Astrocyte of the cerebellum (primary cell): ENCODE measurements around the gene DERL3.

Experiments
- DNase-seq: peaks from one replicate; pipeline ENCODE4 v3.0.0-alpha.2; 2011; ENCODE audit warnings: low read depth
- H3K4me3 ChIP-seq: 2 replicates; pipeline ENCODE4 v1.5.1; 2011; ENCODE audit warnings: mild to moderate bottlenecking, low read depth, low read length, moderate library complexity
- in situ Hi-C: cut with HindIII; loops from 2 replicates; pipeline ENCODE4 v1.10.0; 2017; ENCODE audit warnings: low sequenced_read_pairs
- TF ChIP-seq, protein P1 (sequence below): IDR thresholded peaks from 2 replicates; pipeline ENCODE4 v1.5.1; 2012; ENCODE audit warnings: low read length, low read depth, moderate library complexity, mild to moderate bottlenecking; ENCODE audit errors: missing control alignments

DERL3 gene

DNA sequence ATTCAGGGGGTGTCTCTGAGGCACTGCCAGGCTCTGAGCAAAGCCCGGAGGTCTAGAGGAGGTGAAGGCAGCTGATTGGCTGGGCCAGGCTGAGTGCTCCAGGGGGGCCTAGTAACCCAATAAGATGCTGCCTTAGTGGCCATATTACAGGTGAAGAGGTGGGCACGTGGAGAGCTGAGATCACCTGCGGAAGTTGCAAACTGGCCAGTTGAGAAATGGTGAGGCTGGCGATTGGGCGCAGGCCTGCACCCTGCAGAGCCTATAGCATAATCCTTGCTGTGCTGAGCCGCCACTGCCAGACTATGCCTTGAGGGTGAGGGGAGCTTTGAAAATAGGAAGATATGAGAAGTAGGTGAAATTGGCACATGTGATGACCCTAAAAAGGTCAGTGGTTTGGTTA lies 21.7 kb downstream of the DERL3 start:
- TF ChIP-seq, protein P1, sequence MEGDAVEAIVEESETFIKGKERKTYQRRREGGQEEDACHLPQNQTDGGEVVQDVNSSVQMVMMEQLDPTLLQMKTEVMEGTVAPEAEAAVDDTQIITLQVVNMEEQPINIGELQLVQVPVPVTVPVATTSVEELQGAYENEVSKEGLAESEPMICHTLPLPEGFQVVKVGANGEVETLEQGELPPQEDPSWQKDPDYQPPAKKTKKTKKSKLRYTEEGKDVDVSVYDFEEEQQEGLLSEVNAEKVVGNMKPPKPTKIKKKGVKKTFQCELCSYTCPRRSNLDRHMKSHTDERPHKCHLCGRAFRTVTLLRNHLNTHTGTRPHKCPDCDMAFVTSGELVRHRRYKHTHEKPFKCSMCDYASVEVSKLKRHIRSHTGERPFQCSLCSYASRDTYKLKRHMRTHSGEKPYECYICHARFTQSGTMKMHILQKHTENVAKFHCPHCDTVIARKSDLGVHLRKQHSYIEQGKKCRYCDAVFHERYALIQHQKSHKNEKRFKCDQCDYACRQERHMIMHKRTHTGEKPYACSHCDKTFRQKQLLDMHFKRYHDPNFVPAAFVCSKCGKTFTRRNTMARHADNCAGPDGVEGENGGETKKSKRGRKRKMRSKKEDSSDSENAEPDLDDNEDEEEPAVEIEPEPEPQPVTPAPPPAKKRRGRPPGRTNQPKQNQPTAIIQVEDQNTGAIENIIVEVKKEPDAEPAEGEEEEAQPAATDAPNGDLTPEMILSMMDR = no peak
- no peak for DNase-seq
- in situ Hi-C loops = no loop called here
- H3K4me3 ChIP-seq = no peak overlapping the region

DNA sequence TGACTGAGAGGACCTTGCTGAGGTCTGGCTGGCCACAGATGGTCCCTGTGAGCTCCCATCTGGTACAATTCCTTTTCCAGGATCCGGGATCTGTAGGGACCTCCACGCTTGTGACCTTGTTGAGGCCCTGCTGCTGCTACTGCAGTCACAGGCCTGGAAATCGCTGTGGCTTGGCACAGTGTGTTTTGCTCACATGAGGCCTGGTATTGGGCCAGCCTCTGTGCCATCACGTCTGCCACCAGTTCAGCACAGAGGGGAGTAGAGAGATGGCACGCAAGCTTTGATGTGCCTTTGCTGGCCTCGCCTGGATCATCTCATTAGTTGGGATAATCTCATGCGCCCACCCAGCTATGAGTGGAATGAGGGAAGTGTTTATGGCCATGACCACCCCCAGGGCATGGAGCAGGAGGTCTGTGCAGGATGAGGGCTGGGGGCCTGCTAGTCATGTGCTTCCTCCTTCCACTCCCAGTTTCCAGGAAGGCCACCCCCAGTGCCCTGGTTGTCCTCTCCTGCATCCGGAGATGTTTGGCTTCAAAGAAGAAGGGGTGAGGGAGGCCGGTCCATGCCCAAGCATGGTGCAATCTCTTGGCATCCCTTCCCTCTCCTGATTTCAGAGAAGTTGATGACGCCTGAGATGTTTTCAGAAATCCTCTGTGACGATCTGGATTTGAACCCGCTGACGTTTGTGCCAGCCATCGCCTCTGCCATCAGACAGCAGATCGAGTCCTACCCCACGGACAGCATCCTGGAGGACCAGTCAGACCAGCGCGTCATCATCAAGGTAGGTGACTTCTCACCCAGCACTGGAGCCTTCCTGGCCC lies 22.4 kb downstream of the DERL3 start:
- no peak for DNase-seq
- TF ChIP-seq, protein P1 = no peak
- no peak overlapping the region for H3K4me3 ChIP-seq
- in situ Hi-C loops = no loop called here

DNA sequence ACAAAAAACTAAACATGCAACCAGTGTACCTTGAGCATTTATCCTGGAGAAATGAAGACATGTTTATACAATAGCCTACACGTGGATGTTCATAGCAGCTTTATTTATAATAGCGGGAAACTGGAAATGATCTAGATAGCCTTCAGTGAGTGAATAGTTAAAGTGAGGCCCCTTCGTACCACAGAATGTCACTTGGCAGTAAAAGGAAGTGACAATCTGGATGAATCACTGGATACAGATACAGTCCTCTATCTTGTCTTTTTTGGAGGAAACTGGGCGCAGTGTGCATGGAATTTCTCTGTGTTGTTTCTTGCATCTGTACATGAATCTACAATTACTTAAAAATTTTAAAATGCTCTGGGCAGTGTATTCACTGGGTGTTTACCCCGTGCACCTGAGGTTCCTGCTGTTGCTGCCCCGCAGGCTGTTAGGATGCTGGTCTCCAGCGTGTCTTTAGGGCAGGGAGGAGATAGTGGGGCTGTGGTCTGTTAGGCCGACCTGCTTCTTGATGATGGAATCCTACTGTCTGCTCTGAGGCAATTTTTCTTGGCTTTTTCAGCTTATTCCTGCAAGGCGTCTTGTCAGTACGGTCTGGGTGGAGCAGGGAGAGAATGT lies 23.2 kb downstream of the DERL3 start:
- in situ Hi-C loops = no loop called here
- TF ChIP-seq, protein P1 = no peak
- DNase-seq = no peak
- no peak overlapping the region for H3K4me3 ChIP-seq

DNA sequence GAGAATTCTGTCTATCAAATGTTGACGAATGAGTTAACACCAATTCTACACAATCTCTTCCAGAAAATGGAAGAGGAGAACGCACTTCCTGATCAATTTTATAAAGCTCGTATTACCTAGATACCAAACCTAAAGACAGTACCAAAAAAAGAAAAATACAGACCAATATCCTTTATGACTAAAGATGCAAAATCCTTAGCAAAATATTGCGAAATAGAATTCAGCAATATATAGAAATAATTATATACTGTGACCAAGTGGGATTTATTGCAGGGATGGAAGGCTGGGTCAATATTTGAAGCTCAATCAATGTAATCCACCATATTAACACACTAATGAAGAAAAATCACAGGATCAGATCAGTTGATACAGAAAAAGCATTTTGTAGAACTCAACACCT lies 26.4 kb downstream of the DERL3 start:
- H3K4me3 ChIP-seq = no peak overlapping the region
- TF ChIP-seq, protein P1 = no peak
- in situ Hi-C loops = no loop called here
- no peak for DNase-seq

DNA sequence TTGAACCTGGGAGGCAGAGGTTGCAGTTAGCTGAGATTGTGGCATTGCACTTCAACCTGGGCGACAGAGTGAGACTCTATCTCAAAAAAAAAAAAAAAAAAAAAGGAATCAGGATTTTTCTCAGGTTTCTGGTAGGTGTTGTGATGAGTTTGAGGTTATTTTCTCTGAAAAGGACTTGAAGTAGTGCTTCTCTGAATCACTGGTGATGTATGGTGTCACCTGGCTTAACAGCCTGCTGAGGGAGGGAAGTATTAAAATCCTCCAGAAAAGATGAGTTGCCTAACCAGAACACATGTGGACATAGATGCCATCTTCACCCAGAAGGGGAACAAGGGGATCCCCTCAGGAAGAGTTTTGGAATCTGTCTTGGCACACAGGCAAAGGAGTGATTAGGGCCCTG lies 32.0 kb downstream of the DERL3 start:
- TF ChIP-seq, protein P1 = no peak
- in situ Hi-C loops = no loop called here
- DNase-seq = no peak
- H3K4me3 ChIP-seq = no peak overlapping the region

DNA sequence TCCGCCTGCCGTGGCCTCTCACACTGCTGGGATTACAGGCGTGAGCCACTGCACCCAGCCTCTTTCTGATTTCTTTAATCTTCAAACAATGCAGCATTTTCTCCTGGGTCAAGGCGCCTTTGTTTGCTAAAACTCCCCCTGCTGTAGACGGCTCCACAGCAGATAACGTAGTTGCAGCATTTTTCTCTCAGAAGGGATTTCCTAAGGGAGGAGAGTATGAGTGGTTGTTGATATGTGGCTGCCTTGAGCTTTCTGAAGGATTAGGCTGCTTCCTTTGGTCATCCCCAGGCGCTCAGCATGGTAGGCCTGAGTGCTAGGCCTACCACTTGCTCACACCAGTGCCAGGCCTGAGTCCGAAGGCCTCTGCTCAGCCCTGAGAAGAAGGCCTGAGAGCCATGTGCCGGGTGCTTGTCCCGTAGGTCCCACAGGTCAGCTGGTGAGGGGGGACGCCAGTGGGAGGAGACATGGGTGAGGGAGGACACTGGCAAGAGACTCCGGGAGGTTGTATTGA lies 34.0 kb downstream of the DERL3 start:
- in situ Hi-C loops = no loop called here
- H3K4me3 ChIP-seq = no peak overlapping the region
- no peak for DNase-seq
- TF ChIP-seq, protein P1 = no peak
